MM.1S (cell line): ENCODE measurements around the gene PIP4K2A.

ENCODE experiments used
- EZH2 ChIP-seq: fragments of 300-600 bp; sonication (generic); optimal IDR thresholded peaks from 2 replicates; pipeline ENCODE3; 2017; ENCODE audit warnings: low read depth, mild to moderate bottlenecking, antibody characterized with exemption, low read length, mixed read lengths
- EZH2phosphoT487 ChIP-seq: fragments of 300-600 bp; sonication (generic); IDR thresholded peaks from 2 replicates; pipeline ENCODE4 v1.6.1; 2018; ENCODE audit warnings: antibody characterized with exemption, low read length
- TF ChIP-seq, protein P1 (sequence below): fragments of 300-600 bp; sonication (generic); IDR thresholded peaks from 2 replicates; pipeline ENCODE4 v1.5.1; 2016; ENCODE audit warnings: antibody characterized with exemption, low read length, mixed read lengths

DNA sequence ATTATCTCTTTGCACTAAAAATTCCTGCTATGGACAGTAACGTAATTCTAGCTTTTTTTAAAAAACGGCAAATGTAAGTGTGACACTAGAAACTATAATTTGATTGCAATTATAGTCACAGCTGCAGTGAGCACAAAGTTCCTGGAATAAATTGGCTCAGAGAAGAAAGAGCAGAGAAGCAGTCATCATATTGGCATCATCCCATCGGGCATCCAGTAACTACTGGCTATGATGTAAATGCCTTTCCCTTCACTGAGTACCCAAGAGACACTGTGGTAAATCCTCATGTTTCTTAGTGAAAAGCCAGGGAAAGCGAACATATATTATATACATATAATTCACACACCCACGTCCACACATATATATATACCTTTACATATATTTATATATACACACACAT is 43.6 kb downstream of the PIP4K2A start:
- TF ChIP-seq, protein P1, sequence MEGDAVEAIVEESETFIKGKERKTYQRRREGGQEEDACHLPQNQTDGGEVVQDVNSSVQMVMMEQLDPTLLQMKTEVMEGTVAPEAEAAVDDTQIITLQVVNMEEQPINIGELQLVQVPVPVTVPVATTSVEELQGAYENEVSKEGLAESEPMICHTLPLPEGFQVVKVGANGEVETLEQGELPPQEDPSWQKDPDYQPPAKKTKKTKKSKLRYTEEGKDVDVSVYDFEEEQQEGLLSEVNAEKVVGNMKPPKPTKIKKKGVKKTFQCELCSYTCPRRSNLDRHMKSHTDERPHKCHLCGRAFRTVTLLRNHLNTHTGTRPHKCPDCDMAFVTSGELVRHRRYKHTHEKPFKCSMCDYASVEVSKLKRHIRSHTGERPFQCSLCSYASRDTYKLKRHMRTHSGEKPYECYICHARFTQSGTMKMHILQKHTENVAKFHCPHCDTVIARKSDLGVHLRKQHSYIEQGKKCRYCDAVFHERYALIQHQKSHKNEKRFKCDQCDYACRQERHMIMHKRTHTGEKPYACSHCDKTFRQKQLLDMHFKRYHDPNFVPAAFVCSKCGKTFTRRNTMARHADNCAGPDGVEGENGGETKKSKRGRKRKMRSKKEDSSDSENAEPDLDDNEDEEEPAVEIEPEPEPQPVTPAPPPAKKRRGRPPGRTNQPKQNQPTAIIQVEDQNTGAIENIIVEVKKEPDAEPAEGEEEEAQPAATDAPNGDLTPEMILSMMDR: no peak
- TF ChIP-seq EZH2: no peak
- TF ChIP-seq EZH2phosphoT487: no peak
